ENCODE results near the gene EVA1C. TPM values are rescaled to one million over a fixed set of nuclear protein-coding genes. Genes with fewer than 3 reads are reported as not detected.

The EVA1C gene
- total and polyA plus RNA-seq, 2 donors from 2014 or later: 13.8 to 63.4 TPM

- DNase-seq: no peak
- Histone ChIP-seq H3K36me3 (ENCODE audit: control insufficient read depth in 2 of 3, insufficient read depth in 3 of 3, low read length in 3 of 3) (no peaks in the 10 kb centered on the region), H3K27me3 (ENCODE audit: control insufficient read depth, insufficient read depth, low read length) (no peaks in the 10 kb centered on the region), H3K4me3 (ENCODE audit: low read length in 3 of 3) (no peak overlapping the region), H3K9me3 (ENCODE audit: control insufficient read depth in 2 of 3, insufficient read depth in 1 of 3, low read length in 3 of 3) (no peaks in the 10 kb centered on the region), H3K27ac (ENCODE audit: low read depth in 2 of 2, low read length in 2 of 2) (no peak overlapping the region), H3K4me1 (ENCODE audit: control insufficient read depth in 2 of 3, insufficient read depth in 2 of 3, low read depth in 1 of 3, low read length in 3 of 3) (no peaks in the 10 kb centered on the region), H3K9ac (ENCODE audit: low read length in 3 of 3) (no peak overlapping the region)
- no peak for TF ChIP-seq CTCF (IDR thresholded peaks at IDR 0.05; ENCODE audit: borderline replicate concordance, extremely low read depth, insufficient read depth)
- intact Hi-C loops (cut with DNase I): no loop called here
- no peak for FAIRE-seq
Measured at GRCh38 chr21:32514275-32515055, 102.0 kb downstream of the EVA1C start.

- intact Hi-C loops (cut with DNase I): no loop called here
- H3K4me1 ChIP-seq (ENCODE audit: control insufficient read depth in 2 of 3, insufficient read depth in 2 of 3, low read depth in 1 of 3, low read length in 3 of 3): peaks cover 0 to 10% (median 0%) of the 10 kb centered on the region in 3 donors
- no peaks in the 10 kb centered on the region for H3K9me3 ChIP-seq (ENCODE audit: control insufficient read depth in 2 of 3, insufficient read depth in 1 of 3, low read length in 3 of 3)
- no peak for FAIRE-seq
- no peak overlapping the region for H3K9ac ChIP-seq (ENCODE audit: low read length in 3 of 3)
- TF ChIP-seq CTCF (IDR thresholded peaks at IDR 0.05; ENCODE audit: borderline replicate concordance, extremely low read depth, insufficient read depth): no peak
- no peak overlapping the region for H3K27ac ChIP-seq (ENCODE audit: low read depth in 2 of 2, low read length in 2 of 2)
- no peaks in the 10 kb centered on the region for H3K27me3 ChIP-seq (ENCODE audit: control insufficient read depth, insufficient read depth, low read length)
- no peak for DNase-seq
- H3K4me3 ChIP-seq (ENCODE audit: low read length in 3 of 3): no peak overlapping the region
- no peaks in the 10 kb centered on the region for H3K36me3 ChIP-seq (ENCODE audit: control insufficient read depth in 2 of 3, insufficient read depth in 3 of 3, low read length in 3 of 3)
Measured at GRCh38 chr21:32515874-32516273, 103.4 kb downstream of the EVA1C start.

GRCh38 chr21:32516756-32517649, 104.5 kb downstream of the EVA1C start:
- H3K9me3 ChIP-seq (ENCODE audit: control insufficient read depth in 2 of 3, insufficient read depth in 1 of 3, low read length in 3 of 3): no peaks in the 10 kb centered on the region

More at GRCh38 chr21:32516756-32517649, 104.5 kb downstream of the EVA1C start:
- no peak for TF ChIP-seq CTCF (IDR thresholded peaks at IDR 0.05; ENCODE audit: borderline replicate concordance, extremely low read depth, insufficient read depth)
- Histone ChIP-seq H3K9ac (ENCODE audit: low read length in 3 of 3) (no peak overlapping the region), H3K4me1 (ENCODE audit: control insufficient read depth in 2 of 3, insufficient read depth in 2 of 3, low read depth in 1 of 3, low read length in 3 of 3) (peaks cover 0 to 13% (median 0%) of the 10 kb centered on the region in 3 donors), H3K4me3 (ENCODE audit: low read length in 3 of 3) (no peak overlapping the region), H3K27me3 (ENCODE audit: control insufficient read depth, insufficient read depth, low read length) (no peaks in the 10 kb centered on the region), H3K36me3 (ENCODE audit: control insufficient read depth in 2 of 3, insufficient read depth in 3 of 3, low read length in 3 of 3) (no peaks in the 10 kb centered on the region), H3K27ac (ENCODE audit: low read depth in 2 of 2, low read length in 2 of 2) (no peak overlapping the region)
- FAIRE-seq (no peak), DNase-seq (no peak)
- intact Hi-C loops (cut with DNase I): no loop called here
